Retina (tissue), 1 donor: ENCODE measurements around the gene SMAD2.

Experiments used
- DNase-seq: peaks from one replicate; pipeline ENCODE4 v3.0.0-alpha.2; 2016

Gene SMAD2

DNA sequence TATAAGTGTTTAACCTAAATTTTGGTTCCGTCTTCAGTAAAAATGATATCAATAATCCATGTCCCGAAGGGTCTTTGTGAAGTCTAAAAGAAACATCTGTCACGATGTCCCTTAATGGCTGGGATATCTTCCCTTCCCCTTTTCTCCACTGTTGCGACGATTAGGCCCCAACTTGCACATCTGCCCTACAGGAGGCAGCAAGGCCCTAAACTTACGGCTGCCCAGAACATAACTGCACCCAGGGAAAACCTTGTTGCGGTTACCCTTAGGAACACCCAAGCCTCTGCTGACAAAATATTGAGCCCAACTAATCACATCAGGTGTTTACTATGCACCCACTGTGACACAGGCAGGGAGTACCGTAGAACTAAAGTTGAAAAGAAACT, 1.3 kb upstream of the SMAD2 start:
- no peak for DNase-seq

DNA sequence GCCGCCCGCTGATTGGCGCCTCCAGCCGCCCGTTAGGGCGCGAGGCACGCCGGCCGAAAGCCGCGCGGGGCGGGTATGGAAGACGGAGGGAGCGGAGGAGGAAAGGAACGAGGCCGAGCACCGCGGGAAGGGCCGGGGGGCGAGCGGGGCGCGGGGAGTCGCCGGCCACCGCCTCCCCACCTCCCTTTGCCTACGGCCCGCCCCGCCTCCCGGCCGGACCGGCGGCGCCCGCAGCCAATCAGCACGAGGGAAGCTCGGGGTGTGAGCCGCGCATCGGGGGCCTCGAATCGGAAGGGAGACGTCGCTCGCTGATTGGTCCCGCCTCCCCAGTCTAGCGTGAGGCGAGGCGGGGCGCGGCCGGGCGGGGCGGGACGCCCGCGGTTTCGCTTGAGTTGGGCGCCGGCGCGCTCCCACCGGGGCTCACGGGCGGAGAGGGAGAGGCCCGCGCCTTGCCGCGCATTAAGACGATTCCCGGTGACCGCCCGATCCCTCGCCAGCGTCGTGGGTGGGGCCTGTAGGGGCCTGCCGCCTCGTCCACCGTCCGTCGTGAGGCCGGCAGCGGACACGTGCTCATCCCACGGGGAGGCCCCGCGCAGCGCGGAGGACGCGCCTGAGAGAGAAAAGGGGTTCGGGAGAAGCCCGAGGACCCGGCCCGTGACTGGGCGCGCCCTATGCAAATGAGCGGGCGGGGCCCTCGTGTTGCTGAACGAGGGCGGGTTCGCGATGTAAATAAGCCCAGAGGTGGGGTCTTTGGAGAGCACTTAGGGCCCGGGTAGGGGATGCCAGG, 665 bp upstream of the SMAD2 start:
- peak; percentile 97 for DNase-seq

DNA sequence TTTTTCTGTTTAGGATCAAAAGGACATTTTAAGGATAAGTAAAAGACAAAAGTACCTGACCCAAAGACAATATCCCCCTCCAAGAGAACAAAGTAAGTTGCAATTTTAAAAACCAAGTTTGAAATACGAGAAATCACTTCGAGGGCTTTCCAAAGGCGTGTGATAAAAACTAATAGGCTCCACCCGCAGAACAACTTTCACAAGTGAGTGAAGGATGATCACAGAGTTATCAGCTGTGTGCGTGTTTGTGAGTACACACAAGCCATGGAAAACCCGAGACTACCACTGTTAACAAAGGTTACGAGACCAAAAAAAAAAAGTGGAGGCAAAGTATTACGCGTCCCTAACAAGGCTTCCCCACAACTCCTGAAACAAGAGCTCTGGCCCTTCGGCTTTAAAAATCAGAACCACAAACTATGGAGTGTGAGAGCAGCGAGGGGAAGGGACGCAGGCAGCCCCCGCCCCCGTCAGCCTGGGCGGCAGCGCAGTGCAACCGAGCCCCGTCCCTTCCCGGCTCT, 719 bp downstream of the SMAD2 start:
- no peak for DNase-seq

DNA sequence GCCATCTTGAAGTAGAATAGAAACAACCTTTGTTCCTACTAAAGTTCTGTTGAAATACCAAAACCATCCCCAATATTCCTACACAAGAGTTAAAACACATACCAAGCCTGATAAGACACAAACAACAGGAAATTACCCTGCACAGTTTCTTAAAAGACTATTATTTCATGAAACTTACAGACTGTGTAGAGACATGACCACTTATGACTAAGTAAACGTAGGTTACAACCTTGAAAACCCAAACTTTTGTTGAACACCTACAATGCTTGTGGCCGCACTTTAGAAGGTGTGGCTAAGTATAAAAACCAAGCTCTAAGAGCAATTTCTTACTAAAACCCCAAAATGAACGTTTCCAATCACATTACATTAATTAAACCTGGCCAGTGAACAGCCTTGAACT, 2.0 kb downstream of the SMAD2 start:
- no peak for DNase-seq

DNA sequence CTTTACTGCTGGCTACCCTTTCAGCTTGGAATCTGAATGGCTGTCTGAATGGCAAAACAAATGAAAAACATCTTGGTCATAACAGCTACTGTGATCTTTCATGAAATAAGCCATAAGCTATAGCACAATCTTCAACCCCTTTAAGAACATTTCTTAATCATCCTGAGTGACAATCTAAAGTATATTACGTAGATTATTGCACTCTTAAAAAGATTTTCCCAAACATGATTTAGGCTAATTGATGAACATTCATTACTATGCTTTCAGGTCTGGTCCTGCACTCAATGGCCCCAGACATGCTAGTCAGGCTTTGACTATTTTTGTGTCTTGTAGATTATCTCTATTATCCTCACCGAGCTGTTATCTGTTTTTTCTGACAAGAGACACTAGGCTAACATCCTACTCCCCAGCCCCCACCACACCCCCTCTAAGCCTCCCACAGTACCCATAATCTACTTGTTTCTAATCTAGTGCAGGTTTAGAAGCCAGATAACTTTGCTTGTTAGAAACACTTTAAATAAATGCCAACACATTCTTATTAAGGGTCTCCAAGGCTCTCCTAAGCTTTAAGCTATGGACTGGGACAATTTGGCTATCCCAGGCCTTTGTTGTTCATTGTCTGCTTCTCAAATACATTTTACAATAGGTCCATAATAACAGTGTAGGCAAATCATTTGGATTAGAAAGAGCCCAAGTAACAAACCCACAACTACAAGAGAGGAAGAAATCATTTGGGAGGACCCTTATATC, 4.2 kb downstream of the SMAD2 start:
- DNase-seq = no peak

DNA sequence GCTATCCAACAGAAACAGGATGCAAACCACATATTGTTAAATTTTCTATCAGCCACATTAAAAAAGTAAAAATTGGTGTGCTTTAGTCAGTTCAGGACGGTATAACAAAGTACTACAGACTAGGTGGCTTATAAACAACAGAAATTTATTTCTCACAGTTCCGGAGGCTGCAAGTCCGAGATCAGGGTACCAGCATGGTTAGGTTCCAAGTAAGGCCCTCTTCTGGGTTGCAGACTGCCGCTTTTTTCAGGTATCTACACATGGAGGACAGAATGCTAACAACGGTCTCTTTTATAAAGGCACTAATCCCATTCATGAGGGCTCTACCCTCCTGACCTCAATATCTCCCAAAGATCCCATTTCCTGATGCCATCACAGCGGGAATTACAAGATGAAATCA, 10.5 kb downstream of the SMAD2 start:
- DNase-seq = no peak

DNA sequence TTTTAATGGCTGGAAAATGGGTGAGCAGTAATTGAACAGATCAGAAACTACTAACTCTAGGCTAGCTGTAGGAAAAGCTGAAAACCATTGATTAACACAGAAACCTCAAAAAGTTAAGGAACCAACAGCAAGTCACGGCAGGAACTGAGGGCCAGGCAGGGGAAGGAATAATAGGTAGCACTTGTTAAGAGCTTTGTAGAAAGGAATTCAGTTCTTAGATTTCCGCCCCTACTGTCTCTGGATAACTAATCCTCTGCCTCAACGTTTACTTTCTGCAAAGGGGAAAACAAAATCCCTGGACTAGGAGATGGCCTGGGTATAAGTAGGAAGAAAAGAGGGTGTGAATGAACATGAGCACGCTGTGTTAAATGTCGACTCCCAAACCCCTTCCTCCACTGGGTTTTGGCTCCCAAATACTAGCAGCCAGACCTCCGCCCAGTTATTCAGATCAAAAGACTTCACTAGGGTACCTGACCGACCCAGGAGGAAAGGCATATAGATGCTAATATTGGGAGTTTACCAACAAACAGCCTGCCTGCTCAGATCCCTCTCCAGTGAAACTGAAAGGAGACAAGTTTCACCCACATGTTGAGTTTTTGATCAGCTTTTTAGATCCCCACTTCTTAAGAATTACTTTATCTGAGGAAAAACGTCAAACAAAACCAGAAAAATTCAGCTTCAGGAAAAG, 12.4 kb downstream of the SMAD2 start:
- no peak for DNase-seq

DNA sequence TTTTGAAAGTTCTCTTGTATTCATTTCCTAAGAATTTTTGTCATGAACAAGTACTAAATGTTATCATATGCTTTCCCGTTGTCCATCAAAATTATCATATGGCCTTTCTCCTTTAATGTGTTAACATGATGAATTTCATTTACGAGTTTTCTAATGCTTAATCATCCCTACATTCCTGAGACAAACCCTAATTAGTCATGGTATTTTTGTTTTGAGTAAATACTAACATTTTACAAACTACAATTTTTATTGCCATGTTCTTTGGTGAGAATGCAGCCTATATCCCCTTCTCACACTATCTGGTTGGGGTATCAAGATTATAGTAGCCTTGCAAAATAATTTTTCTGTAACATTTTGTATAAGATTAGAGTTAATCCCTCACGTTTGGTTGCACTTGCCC, 14.5 kb downstream of the SMAD2 start:
- DNase-seq = no peak

DNA sequence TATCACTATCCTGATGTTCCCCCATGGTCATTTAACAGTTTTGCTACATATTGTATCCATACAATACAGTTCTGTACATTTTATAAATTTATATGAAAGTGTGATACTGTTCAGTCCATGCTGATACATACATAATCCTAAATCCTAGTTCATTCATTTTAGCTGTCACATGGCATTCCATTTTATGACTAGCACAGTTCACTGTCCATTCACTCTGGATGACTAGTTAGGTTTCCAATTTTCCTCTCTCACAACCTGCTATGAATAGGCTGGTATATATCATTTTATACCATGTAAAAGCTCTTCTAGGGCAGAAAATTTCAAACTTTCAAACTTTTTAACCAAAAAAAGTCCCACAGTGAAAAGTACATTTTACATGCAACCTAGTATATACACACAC, 15.2 kb downstream of the SMAD2 start:
- no peak for DNase-seq

DNA sequence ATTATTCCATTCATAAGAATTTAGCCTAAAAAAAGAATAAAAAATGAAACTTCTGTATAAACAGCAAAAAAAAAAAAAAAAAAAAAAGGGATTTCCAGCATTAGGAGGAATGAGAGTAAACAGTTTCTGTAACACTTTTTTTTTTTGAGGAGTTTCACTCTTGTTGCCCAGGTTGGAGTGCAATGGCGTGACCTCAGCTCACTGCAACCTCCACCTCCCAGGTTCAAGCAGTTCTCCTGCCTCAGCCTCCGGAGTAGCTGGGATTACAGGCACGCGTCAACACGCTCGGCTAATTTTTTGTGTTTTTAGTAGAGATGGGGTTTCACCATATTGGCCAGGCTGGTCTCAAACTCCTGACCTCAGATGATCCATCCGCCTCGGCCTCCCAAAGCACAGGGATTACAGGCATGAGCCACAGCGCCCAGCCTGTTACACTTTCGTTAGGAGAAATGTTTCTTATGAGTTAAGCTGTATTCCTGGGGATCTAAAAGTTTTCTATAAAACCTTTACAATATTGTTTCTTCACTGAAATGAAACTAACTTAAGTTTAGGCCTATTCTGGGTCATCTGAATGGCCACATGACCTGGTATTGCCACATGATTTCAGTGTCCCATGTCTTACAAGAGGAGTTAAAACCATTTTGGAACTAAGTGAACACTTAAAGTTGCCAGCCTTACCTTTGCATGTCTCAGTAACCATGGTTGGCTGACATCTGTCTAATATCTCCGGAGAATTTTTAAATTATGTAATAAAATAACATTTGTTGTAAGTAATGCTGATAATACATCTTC, 17.5 kb downstream of the SMAD2 start:
- DNase-seq = no peak

DNA sequence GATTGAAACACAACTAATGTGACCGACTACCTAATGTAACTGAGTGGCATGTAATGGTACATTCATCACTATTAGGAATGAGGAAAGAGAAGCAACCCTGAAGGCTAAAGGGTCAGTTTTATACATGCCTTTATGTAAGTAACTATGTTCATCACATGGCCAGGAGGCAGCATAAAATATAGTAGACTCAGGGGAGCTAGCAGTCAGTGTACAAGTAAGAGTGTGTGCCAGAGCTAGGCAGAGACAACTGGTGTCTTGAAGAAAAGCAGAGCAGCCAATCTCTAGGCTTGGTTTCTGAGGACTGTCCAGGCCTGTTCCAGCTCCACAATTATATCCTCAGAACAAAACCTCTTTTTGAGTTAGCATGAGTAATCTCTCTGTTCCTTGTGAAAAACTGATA, 18.1 kb downstream of the SMAD2 start:
- DNase-seq = no peak

DNA sequence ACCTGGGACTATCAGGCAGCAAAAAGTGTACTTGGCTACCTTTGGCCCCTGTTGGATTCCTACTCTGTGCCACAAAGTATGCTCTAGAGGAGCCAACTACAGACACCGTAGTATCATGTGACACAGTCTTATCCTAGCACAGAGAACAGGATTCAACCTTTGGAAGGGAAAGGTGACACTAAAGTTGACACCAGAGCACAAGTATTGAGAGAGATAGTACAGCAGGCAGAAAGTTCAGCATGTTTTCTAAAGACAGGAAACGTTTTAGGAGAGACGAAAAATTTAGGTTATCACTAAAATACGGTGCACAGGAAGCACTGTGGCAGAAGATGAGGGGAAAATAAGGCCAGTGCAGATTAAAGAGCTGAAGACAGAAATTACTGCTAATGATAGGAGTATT, 18.6 kb downstream of the SMAD2 start:
- DNase-seq = no peak

DNA sequence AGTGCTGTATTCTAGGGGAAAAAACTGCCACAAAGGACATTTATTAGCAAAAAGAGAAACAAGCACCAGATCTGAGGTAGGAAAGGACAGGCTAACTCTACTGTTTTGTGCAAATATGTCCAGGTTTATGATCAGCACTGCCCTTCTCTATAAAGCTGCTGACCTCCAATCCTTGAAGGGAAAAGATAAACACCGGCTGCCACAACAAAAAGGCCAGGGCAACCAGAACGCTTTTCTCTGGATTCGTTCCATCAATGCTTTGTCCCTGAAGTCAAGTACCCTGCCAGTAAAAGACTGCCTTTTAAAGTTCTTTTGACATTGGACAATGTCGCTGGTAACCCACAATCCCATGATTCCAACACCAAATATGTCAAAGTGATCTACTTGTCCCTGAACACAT, 21.0 kb downstream of the SMAD2 start:
- no peak for DNase-seq

DNA sequence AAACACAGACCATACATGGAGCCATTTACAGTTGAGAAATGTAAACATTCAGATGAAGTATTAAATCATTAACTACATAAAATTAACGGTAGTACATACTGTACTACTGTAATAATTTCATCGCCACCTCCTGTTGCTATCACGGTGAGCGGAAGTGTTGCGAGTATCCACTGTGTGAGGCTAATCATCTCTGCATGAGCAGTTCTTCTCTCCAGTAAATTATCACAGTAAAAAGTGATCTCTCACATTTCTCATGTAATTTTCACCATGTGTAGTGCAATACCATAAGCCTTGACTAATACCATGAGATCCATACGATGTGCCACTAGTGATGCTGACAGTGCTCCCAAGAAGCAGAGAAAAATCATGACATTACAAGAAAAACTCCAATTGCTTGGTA, 21.9 kb downstream of the SMAD2 start:
- no peak for DNase-seq

DNA sequence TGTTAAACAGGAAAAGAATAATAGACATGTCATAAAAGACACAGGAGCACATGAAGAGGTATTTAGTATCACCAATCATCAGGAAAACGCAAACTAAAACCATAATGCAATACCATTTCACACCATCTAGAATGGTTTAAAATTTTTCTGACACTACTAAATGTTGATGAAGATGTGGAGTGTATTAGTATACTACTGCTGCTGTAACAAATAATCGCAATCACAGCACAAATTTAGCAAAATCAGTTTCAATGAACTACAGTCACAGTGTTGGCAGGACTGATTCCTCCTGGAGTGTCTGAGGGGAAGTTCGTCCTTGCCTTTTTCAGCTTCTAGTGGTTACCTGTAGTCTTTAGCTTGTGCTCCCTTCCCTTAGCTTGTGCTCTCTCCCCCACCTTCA, 24.1 kb downstream of the SMAD2 start:
- no peak for DNase-seq

DNA sequence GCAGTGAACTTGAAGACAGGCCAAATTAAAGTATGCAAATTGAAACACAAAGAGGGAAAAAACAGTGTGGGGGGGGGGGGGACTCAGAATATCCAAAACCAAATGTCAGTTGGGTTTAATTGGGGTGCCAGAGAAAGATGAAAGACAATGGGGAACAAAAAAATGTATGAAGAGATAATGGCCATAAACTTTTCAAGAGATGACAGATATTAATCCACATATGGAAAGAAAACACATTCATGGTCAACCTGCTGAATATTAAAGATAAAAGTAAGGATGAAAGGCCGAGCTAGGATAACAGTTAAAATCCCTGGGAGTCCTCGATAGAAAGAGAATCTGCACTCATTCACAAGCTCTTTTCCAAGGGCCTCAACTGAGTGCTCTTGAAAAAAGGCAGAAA, 26.6 kb downstream of the SMAD2 start:
- no peak for DNase-seq

DNA sequence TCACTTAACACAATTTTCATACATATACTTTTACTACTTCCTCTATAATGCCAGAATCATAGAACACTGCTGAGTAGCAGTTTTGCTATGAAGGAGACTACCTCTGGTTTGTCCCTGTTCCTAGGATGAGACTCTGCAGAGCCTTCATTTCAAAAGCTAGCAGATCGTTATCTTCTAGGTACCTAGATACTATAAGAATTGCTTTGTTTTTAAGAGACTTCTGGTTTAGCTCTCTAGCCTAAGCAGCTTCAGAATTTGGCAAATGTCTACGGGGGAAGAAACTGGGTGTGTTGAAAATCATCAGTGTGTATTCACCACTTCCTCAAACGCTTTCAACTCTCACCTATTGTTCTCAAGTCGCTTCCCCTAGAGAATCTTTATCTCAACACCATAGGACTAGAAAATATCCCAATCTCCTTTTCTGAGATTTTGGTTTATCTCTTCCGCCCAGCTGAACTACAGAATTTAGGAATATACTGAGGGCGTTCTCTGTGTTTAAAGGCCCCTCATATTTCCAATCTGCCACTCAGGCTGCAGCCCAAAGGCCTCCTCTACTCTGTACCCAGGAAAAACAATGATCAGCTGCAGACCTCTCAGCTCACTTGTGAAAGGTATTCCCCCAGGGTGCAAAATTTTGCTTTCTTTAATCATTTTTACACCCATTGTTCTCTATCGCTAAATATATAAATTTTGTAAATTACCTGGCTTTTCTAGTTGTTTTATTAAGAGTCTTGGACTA, 28.7 kb downstream of the SMAD2 start:
- no peak for DNase-seq

DNA sequence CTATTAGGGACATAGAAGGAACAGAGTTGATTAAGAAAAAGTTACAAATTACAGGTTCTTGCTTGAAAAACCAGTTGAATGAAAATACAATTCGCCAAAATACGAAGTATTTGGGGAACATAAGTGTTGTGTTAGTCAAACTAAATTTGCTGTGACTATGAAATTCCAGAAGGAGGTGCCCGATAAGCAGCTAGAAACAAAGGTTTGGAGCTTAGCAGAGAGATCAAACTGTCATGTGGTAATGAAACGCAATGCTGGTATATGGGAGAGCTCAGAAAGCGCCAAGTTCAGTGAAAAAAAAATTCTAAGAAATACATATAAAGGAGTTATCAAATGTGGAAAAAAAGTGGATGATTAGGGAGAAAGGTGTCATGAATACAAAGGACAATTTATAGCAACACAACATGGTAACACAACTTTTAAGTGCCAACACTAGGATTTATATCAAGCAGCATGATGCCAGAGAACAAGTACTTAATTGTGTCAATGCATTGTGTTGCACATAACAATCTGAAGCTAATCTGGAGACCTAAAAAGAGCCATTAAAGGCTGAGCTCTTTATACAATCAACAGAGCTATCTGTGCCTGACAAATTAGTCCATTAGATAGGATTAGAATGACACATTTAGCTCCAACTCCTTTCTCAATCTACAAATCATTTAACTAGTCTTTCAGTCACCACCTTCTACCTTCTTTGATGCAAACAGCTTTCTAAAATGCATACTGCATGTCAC, 31.2 kb downstream of the SMAD2 start:
- DNase-seq = no peak

DNA sequence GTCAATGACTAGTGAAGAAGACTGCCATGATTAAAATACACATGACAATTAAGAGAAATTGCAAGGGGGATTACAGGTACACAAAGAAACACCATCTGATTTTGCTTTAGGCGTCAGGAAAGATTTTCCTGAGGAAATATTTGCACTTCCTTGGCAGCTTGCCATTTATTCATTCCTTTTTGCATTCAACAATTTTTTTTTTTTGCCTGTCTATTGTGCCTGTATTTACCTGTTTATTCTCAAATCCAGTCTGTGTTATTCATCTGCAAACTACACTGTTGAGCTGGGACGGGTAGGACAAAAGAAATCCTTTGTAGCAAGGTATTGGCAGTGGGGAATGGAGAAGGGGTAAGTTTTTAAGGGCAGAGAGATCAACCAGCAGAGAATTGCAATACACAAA, 31.8 kb downstream of the SMAD2 start:
- no peak for DNase-seq

DNA sequence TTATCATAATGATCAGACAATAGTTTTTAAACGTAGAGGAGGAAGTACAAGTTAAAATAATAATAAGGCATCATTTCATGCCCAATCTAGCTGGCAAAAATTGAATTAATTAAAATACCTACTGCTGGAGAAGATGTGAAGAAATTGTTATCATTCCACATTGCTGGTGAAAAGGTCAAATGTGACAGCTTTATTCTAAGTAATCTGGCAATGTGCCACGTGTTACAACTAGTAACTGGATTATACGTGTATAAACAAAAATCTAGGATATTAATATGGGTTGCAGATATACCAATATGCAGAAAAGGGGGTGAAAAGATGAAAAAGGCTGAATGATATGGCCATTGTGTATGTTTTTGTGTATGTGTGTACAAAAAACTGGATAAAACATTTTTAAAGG, 32.4 kb downstream of the SMAD2 start:
- no peak for DNase-seq

DNA sequence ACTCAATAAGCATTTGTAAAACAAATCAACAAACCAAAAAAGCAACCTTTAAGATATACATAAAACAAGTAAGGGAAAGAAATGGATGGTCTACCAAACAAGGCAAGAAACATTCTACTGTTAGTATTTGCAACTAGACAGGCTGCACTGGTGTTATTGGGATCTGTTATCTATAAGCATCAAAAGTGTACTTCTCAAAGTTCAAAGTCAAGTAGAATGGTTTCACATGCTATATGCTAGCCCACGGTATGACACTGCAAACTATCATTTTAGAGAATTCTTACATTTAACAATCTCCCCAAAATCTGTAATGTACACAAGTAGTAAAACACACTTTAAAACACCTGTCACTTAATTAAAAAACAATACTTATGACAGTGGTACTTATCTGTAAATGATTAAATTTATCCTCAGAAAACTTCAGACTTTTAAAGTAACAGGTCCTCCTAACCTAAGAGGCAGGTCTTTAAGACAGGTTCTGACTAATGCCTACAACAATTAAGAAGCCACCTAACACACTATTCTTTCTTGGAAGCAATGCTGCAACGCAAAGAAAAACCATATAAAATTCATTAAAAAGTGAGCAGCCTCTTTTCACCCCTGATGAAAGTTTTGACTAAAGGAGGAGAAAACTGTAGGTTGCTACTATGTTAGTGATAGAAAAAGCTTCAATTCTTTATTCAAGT, 34.8 kb downstream of the SMAD2 start:
- no peak for DNase-seq
